Limb (tissue), 2 donors: ENCODE data around the gene ACOT11.
A peak's percentile ranks its signal among the peaks of the same experiment; 100 is the strongest.

Source experiments
- DNase-seq, 2 donors: peaks; one replicate each; pipeline ENCODE4 v3.0.0-alpha.2; 2016; ENCODE audit errors: extremely low spot score in 2 of 2

The ACOT11 gene

GRCh38 chr1:54537611-54538010, 10.4 kb upstream of the ACOT11 start:
- DNase-seq, result no peak

DNA sequence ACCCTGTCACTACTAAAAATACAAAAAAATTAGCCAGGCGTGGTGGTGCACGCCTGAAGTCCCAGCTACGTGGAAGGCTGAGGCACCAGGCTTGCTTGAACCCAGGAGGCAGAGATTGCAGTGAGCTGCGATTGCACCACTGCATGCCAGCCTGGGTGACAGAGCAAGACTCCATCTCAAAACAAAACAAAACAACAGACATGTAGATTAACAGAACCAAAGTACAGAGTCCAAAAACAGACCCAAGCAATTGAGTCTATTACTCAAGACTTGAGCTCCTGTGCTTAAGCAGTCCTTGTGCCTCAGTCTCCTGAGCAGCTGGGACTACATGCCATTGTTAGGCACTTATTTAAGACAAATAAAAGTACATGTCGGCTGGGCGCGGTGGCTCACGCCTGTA, 9.5 kb upstream of the ACOT11 start:
- no peak for DNase-seq

- DNase-seq, result no peak
Observed at GRCh38 chr1:54540582-54541295, 7.3 kb upstream of the ACOT11 start.

- peak; percentile 47 to 77 for DNase-seq
Observed at GRCh38 chr1:54542120-54542961, 5.7 kb upstream of the ACOT11 start.

DNA sequence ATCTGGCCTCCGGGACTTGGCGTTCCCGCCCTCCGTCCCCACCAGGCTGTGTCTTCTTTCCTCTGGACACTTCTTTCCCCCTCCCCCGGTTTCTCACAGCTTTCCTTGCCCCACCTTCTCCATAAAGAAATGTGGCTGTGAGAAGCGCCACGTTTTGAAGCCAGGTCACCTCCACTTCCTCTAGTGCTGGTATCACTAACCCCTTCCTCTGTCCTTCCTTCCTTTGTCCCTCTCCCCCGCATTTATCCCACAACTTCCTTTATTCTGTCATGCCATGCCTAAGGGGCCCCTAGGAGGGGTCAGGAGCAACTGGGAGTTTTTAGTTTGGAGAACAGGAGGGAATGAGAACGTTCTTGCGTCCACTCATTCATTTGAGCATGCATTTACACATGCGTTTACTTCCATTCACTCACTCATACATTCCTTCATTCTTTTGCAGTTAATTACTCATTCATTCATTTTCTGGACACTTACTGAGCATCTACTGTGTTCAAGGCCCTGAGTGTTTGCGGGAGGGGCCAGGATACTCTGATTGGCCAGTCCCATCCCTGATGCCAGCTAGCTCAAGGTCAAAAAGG, 5.0 kb upstream of the ACOT11 start:
- DNase-seq, result no peak

DNA sequence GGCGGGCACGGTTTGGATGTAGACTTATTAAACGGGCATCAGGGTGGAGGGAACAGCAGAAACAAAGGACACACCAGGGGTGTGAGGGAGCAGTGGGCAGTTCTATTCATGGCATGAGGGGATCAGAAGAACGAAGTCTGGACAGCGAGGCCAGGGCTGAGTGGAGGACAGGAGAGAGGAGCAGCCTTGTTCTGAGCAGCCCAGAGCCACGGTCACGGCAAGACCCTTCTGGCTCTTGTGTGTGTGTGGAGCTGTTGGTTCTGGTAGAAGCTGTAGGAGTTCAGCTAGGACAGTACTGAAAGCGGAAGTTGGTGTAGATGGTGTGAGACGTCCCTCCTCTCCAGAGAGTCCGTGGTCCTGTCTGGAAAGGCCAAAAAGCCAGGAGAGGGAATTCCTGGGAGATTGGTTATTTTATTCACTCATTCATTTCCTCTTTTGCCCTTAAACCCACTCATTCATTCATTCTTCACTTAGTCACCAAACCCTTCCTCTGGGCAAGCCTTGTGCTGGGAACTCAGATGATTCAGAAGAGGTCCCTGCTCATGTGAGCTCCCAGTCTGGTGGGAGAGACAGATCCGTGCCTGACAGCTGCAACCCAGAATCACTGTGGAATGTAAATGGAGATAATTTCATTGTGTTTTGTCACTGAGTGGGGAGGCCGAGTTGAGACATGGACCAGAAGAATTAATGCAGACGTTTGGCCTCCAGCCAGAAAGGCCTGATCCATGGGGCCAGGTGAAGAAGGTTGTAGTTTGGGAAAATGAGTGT, 4.1 kb upstream of the ACOT11 start:
- peak in 1 of 2 donors; percentile 41 for DNase-seq

GRCh38 chr1:54545916-54546635, 2.0 kb upstream of the ACOT11 start:
- DNase-seq, result no peak

GRCh38 chr1:54546651-54547401, 1.2 kb upstream of the ACOT11 start:
- peak in 1 of 2 donors; percentile 36 for DNase-seq

DNA sequence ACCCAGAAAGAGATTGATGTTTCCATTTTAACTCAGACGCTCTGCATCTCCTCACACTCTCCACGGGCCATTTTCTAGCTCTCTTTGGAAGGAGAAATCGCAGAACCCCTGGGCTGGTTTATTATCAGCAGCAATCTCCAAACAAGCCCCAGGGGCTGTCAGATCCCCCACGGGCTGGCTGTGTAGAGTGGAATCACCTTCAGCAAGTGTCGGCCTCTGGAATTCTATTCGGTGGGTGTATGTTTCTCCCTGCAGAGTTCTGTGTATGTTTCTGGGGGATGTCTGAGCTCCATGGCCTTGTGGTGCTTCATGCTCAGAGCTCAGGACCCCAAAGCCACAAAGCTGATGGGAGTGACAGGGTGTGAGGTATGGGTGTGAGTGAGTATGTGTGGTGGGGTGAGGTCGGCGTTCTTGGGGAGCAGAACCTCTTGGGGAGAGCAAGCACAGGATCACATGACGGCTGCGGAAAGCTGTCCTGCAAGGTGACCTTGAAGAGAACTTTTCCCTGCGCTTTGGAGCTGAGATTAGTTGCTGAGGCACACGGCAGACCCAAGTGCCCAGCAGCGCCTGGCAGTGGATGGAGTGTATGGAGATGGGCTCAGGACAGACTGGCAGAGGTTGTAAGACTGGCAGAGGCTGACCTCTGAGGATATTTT, 489 bp downstream of the ACOT11 start:
- DNase-seq, result no peak

GRCh38 chr1:54549181-54549924, 1.3 kb downstream of the ACOT11 start:
- DNase-seq, result no peak

- DNase-seq, result no peak
Observed at GRCh38 chr1:54551891-54552290, 3.9 kb downstream of the ACOT11 start.

- no peak for DNase-seq
Observed at GRCh38 chr1:54553602-54554313, 5.7 kb downstream of the ACOT11 start.

DNA sequence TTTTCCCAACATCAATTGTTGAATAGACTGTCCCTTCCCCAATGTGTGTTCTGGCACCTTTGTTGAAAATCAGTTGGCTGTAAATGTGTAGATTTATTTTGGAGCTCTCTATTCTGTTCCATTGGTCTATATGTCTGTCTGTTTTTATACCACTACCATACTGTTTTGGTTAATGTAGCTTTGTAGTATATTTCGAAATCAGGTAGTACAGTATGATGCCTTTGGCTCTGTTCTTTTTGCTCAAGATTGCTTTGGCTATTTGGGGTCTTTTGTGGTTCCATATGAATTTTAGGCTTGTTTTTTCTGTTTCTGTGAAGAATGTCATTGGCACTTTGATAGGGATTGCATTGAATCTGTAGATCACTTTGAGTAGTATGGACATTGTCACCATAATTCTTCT, 8.1 kb downstream of the ACOT11 start:
- no peak for DNase-seq

- no peak for DNase-seq
Observed at GRCh38 chr1:54557671-54558355, 9.8 kb downstream of the ACOT11 start.

DNA sequence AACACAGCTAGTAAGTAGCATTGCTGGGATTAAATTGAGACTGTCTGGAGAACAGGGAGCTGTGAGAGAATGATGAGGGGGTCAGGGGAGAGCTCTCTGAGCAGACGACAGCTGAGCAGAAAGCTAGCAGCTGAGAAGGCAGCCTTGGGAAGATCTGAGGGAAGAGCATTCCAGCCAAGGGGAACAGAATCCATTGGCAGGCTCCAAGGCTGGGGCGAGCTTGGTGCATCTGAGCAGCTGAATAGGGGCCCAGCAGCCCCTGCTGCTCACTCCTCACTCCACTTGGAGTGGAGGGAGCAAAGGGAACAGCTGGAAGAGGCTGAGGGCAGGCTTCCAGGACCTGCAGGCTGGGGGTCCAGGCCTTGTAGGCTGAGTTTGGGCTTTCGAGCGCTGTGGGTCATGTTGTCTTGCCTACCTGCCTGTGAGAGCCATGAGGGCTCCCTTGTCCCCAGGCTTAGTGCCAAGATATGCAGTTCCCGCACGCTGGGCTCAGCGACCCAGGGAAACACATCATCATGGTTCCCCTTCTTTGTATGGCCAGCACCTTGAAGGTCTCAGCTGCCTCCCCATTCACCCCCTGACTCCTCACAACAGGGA, 10.5 kb downstream of the ACOT11 start:
- peak in 1 of 2 donors; percentile 72 for DNase-seq

DNA sequence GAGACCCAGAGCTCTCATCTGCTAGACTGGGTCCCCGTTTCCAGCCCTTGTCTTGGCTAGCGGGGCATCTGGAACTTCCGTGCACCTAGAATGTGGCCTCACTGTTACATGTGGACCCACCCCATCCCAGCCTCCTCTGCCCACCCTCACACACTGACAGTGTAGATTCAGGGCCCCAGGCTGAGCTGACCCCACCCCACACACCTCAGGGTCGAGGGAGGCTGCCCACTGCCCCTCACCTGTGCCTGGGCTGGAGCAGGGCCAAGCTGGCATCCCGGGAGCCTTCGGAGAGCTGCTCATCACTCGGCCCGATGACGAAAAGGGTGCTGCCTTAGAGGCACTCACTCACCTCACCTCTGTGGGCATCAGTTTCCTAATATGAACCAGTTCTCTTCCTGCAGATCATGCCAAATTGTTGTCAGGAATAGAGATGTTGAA, 11.1 kb downstream of the ACOT11 start:
- no peak for DNase-seq

GRCh38 chr1:54559771-54560231, 11.8 kb downstream of the ACOT11 start:
- no peak for DNase-seq
